RWPE2 (cell line): ENCODE data around the gene DOCK8.

Source experiments
- ATAC-seq: fragments of 200-7000 bp; cut with Tn5 transposase; 3 replicates; pipeline ENCODE4 v1.9.1; 2021; ENCODE audit warnings: low read depth
- DNase-seq: peaks from one replicate; pipeline ENCODE4 v3.0.0-alpha.2; 2020; ENCODE audit warnings: low spot score
- H3K27ac ChIP-seq: fragments of 450-650 bp; 2 replicates; pipeline ENCODE4 v1.5.1; 2017; ENCODE audit warnings: mild to moderate bottlenecking; ENCODE audit not compliant: poor library complexity, severe bottlenecking
- H3K27me3 ChIP-seq: fragments of 250-450 bp; sonication (Bioruptor Pico); 2 replicates; pipeline ENCODE4 v1.5.1; 2021; ENCODE audit warnings: mild to moderate bottlenecking, moderate library complexity; ENCODE audit not compliant: insufficient read depth, poor library complexity, severe bottlenecking
- H3K36me3 ChIP-seq: fragments of 250-450 bp; sonication (Bioruptor Pico); 2 replicates; pipeline ENCODE4 v1.5.1; 2020; ENCODE audit warnings: low read depth, mild to moderate bottlenecking, moderate library complexity
- H3K4me1 ChIP-seq: fragments of 250-450 bp; sonication (Bioruptor Pico); 2 replicates; pipeline ENCODE4 v1.5.1; 2021; ENCODE audit warnings: mild to moderate bottlenecking, moderate library complexity; ENCODE audit not compliant: insufficient read depth, poor library complexity, severe bottlenecking
- H3K4me3 ChIP-seq: fragments of 250-450 bp; sonication (Bioruptor Pico); 2 replicates; pipeline ENCODE4 v1.5.1; 2021; ENCODE audit warnings: mild to moderate bottlenecking, moderate library complexity; ENCODE audit not compliant: severe bottlenecking
- H3K9me3 ChIP-seq: fragments of 250-450 bp; sonication (Bioruptor Pico); 2 replicates; pipeline ENCODE4 v1.5.1; 2021; ENCODE audit warnings: mild to moderate bottlenecking, moderate library complexity; ENCODE audit not compliant: severe bottlenecking
- TF ChIP-seq, protein P1 (sequence below): fragments of 450-650 bp; IDR thresholded peaks from one replicate; pipeline ENCODE4 v1.5.1; 2017; ENCODE audit warnings: mild to moderate bottlenecking, moderate library complexity; ENCODE audit not compliant: poor library complexity, severe bottlenecking

Gene DOCK8

DNA sequence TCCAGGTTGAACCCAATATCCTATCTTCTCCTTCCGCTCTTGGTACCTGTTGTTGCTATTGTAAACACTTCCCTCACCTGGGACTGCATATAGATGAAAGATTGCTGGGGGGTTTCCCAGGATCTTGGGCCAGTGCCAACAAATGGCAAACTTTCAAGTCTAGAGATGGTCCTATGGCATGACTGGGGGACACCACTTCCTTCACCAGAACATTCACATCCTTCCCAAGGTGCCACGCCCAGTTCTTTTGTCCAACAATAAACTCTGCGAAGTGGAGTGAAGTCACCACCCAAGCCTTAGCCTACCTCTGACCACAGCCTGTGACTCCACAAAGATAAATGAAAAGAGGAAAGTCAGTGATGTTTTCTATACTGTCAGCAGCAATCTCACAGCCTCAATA, 34.4 kb downstream of the DOCK8 start:
- DNase-seq, result no peak
- ATAC-seq, result no peak
- no peaks in the 10 kb centered on the region for H3K4me1 ChIP-seq
- no peak overlapping the region for H3K27ac ChIP-seq
- TF ChIP-seq, protein P1, sequence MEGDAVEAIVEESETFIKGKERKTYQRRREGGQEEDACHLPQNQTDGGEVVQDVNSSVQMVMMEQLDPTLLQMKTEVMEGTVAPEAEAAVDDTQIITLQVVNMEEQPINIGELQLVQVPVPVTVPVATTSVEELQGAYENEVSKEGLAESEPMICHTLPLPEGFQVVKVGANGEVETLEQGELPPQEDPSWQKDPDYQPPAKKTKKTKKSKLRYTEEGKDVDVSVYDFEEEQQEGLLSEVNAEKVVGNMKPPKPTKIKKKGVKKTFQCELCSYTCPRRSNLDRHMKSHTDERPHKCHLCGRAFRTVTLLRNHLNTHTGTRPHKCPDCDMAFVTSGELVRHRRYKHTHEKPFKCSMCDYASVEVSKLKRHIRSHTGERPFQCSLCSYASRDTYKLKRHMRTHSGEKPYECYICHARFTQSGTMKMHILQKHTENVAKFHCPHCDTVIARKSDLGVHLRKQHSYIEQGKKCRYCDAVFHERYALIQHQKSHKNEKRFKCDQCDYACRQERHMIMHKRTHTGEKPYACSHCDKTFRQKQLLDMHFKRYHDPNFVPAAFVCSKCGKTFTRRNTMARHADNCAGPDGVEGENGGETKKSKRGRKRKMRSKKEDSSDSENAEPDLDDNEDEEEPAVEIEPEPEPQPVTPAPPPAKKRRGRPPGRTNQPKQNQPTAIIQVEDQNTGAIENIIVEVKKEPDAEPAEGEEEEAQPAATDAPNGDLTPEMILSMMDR, result no peak
- no peaks in the 10 kb centered on the region for H3K36me3 ChIP-seq
- peaks cover 4% of the 10 kb centered on the region for H3K27me3 ChIP-seq
- no peaks in the 10 kb centered on the region for H3K9me3 ChIP-seq
- H3K4me3 ChIP-seq, result no peak overlapping the region

DNA sequence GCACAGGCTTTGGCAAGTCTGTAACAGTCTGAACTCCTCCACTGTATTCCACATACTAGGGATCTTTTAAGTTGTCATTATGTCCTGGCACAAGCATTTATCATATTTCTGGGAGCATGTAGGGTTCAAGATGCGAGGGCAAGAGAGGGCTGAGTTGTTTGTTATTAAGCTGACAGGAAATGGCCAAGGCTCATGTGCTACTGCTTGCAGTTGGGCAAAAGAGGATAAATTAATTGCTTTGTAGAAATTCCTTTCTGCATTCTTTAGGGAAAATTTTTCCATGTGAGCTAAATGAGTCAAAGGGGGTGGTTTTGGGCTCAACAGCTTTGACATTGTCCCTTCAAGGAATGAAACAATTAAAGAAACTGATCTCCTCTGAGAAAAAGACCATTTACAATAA, 35.4 kb downstream of the DOCK8 start:
- Histone ChIP-seq H3K27ac (no peak overlapping the region), H3K36me3 (no peaks in the 10 kb centered on the region), H3K4me1 (no peaks in the 10 kb centered on the region), H3K27me3 (peaks cover 4% of the 10 kb centered on the region), H3K9me3 (no peaks in the 10 kb centered on the region), H3K4me3 (no peak overlapping the region)
- DNase-seq (no peak), ATAC-seq (no peak)
- TF ChIP-seq, protein P1, result no peak

DNA sequence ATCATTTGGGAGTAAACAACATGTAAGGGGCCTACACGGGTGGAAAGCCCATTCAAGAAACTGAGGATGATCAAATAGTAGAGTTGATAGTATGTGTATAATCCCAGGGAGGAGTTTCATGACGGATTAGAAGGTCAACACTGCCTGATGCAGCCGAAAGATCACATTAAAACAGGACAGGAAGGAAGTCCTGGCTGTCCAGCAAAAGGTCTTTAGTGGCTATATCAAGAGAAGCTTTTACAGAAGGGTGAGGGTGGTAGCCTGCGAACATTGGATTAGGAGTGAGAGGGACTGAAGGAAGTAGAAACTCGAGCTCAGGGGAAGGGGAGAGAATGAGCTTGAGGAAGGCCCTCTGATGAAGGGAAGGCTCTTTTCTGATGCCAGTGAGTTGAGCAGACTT, 36.0 kb downstream of the DOCK8 start:
- peaks cover 4% of the 10 kb centered on the region for H3K27me3 ChIP-seq
- ATAC-seq (no peak), DNase-seq (no peak)
- H3K27ac ChIP-seq, result no peak overlapping the region
- no peaks in the 10 kb centered on the region for H3K9me3 ChIP-seq
- no peaks in the 10 kb centered on the region for H3K4me1 ChIP-seq
- H3K36me3 ChIP-seq, result no peaks in the 10 kb centered on the region
- TF ChIP-seq, protein P1, result no peak
- no peak overlapping the region for H3K4me3 ChIP-seq

DNA sequence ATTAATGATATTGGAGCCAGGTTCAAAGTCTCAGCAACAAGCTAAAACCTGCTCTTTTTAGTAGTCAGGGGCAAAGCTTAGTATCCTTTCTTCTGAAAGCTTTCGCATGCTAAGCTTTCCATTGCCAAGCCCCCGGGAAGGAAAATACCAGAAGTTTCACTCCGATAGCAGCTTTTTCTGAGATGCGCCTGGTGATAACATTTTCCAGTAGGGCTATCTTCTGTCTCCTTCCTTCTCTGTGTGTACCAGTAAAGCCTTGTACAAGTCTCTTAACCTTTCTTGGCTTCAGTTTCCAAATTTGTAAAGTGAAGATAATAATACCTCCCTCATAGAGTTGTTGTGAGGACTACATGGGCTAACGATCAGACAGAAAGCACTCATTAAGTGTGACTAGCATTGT, 36.7 kb downstream of the DOCK8 start:
- TF ChIP-seq, protein P1, result no peak
- Histone ChIP-seq H3K27ac (no peak overlapping the region), H3K27me3 (peaks cover 7% of the 10 kb centered on the region), H3K4me1 (no peaks in the 10 kb centered on the region), H3K9me3 (peaks cover 1% of the 10 kb centered on the region), H3K36me3 (no peaks in the 10 kb centered on the region), H3K4me3 (no peak overlapping the region)
- DNase-seq (no peak), ATAC-seq (no peak)

DNA sequence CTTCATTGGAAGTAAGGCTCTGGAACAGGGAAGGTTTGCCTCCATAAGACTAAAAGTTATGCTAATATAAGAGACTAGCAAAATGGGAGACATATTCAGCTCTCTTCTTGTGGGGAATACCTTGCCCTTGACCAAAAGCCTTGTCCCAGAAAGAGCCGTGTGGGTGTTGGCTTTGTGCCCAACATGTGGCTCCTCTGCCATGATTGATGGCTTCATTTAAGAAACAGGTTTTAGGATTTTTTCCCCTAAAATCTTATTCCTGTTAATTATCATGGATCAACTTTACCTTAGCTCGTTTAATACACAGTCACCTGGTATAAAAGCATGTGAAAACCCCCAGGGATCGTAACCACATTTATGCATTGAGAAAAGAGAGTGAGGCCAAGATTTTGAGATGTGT, 38.9 kb downstream of the DOCK8 start:
- Histone ChIP-seq H3K4me3 (no peak overlapping the region), H3K27me3 (peaks cover 7% of the 10 kb centered on the region), H3K4me1 (no peaks in the 10 kb centered on the region), H3K9me3 (peaks cover 1% of the 10 kb centered on the region), H3K27ac (no peak overlapping the region), H3K36me3 (no peaks in the 10 kb centered on the region)
- no peak for ATAC-seq
- TF ChIP-seq, protein P1, result no peak
- DNase-seq, result no peak
